GM12892 (cell line): ENCODE results near the gene RGPD3.
"Not testable (repeated sequence)": the region's sequence is repeated elsewhere in the genome, so short reads cannot be mapped to it uniquely, and the experiment has no call there.

Source experiments
- POLR2A ChIP-seq: IDR thresholded peaks from 2 replicates; pipeline ENCODE4 v1.6.1; 2011; ENCODE audit warnings: low read depth, low read length, control low read depth
- POLR2AphosphoS5 ChIP-seq: IDR thresholded peaks from 2 replicates; pipeline ENCODE4 v1.6.1; 2011; ENCODE audit warnings: low read depth, low read length, control low read depth
- TAF1 ChIP-seq: IDR thresholded peaks from 2 replicates; pipeline ENCODE4 v1.6.1; 2011; ENCODE audit warnings: low read depth, mild to moderate bottlenecking, control low read depth, low read length, borderline replicate concordance

DNA sequence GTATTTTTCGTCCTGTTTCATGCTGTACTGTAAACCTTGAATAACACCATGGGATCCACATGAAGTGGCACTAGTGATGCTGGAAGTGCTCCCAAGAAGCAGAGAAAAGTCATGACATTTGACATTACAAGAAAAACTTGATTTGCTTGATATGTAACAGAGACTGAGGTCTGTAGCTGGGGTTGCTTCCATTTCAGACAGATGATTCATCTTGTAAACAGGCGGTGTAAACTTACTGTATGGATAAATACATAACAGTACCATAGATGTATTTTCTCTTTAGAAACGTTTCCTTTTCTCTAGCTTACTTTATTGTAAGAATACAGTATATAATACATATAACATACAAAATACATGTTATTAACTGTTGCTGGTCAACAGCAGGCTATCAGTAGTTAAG lies 88.6 kb downstream of the RGPD3 start:
- not testable (repeated sequence) for TF ChIP-seq POLR2AphosphoS5, POLR2A, TAF1
